Adrenal gland (tissue), 5 donors: Measurements from ENCODE around the gene ATG101.

ENCODE experiments used
- CTCF ChIP-seq, 6 experiments: fragments of 450-650 bp in 4 of 6; fragments of 200-600 bp in 2 of 6; sonication (generic) in 1 of 6; IDR thresholded peaks; 1 replicate in 5 of 6; 2 replicates in 1 of 6; pipeline versions ENCODE4 v1.5.1 to v1.8.0; 2016 to 2021; ENCODE audit warnings: antibody characterized with exemption in 6 of 6, mild to moderate bottlenecking in 2 of 6, moderate library complexity in 1 of 6
- POLR2A ChIP-seq, 2 donors: fragments of 450-650 bp; IDR thresholded peaks; one replicate each; pipeline ENCODE4 v1.6.1; 2017; ENCODE audit warnings: antibody characterized with exemption in 2 of 2, mild to moderate bottlenecking in 2 of 2, moderate library complexity in 1 of 2
- donor health status: DM: no; HTN: no; CAD: no.

GRCh38 chr12:52041035-52041434 is 28.7 kb upstream of the ATG101 start:
- no peak for TF ChIP-seq POLR2A (IDR thresholded peaks at IDR 0.05)
- no peak for TF ChIP-seq CTCF (IDR thresholded peaks at IDR 0.05)
